ENCODE data around the gene HLA-DMA. TPM values are rescaled to one million over a fixed set of nuclear protein-coding genes. Genes with fewer than 3 reads are reported as not detected.

HLA-DMA gene
- total and polyA plus RNA-seq, 2 of the 4 experiments (the other 2 are of a cell fraction), result 2.3 to 8.3 TPM

DNA sequence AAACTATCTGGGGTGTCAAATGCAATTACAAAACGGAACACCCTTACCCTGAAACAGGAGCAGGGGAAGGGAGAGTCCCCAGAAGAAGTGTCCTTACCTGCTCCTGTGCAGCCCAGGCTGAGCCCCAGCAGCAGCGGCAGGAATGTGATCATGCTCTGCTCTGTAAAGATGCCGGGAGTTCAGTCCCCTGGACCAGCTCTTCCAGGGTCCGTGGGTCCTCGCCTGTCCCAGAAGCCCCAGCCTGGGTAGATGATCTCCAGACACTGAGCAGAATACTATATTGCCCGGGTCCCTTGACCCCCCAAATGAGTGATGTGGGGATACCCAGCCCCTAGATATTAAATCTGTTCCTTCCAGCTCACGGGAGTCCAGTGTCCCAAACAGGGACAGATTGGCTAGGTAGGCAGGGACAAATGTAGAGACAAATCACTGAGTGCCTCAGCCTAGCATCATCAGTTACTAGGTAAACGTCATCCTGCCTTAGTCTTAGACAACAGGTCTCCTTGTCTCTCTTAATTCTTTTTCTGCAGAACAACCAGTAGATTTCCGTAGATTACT, 12.2 kb downstream of the HLA-DMA start, which contains the start of gene HLA-DMB:
HLA-DMB (minus strand) TSS at position 373 of the 558 bp plus-strand sequence; CDS start at position 152, 221 bp downstream.
- H4K20me1 ChIP-seq (ENCODE audit: insufficient read depth, low read length), result no peaks in the 10 kb centered on the region
- H3K56ac ChIP-seq (ENCODE audit: extremely low read depth, insufficient read depth, low read length), result no peak within 1 kb of the TSS
- ChIA-PET CTCF (interaction anchor here (1.3 kb wide), 1 partner anchor 13 kb away, joined by 5 read pairs; the partner anchor contains the start of gene HLA-DMA), POLR2A (ENCODE audit: unreplicated experiment) (interaction anchor here (0.6 kb wide), 1 partner anchor 30 kb away, joined by 5 read pairs; no protein-coding TSS in a partner anchor)
- TF ChIP-seq RCOR1 (IDR thresholded peaks at IDR 0.05; ENCODE audit: insufficient replicate concordance, low read length) (no peak), MAFK (IDR thresholded peaks at IDR 0.05; ENCODE audit: low read depth, low read length) (no peak), RFX5 (IDR thresholded peaks at IDR 0.05; ENCODE audit: low read depth, low read length) (peak; percentile 99), CEBPB (IDR thresholded peaks at IDR 0.05; ENCODE audit: low read depth, low read length) (no peak), NFE2L2 (IDR thresholded peaks at IDR 0.05; ENCODE audit: low read depth, low read length) (no peak), BHLHE40 (IDR thresholded peaks at IDR 0.05; ENCODE audit: low read depth, low read length) (no peak; the same call in 1 of the 2 replicates)
- H2BK20ac ChIP-seq (ENCODE audit: low read depth, low read length), result no peak within 1 kb of the TSS
- H2BK15ac ChIP-seq (ENCODE audit: low read depth, low read length), result no peak within 1 kb of the TSS
- no peak within 1 kb of the TSS for H4K91ac ChIP-seq (ENCODE audit: insufficient read depth, low read depth, low read length)
- H4K5ac ChIP-seq (ENCODE audit: low read depth, low read length), result no peak within 1 kb of the TSS
- H2BK120ac ChIP-seq (ENCODE audit: low read depth, low read length), result no peak within 1 kb of the TSS
- no peak within 1 kb of the TSS for H2AK5ac ChIP-seq (ENCODE audit: low read depth, low read length)
- WGBS, 2 experiments (ENCODE audit: extremely low coverage in 2 of 2, insufficient read length in 1 of 2), result no CpG with 5 or more reads among the region's 9 CpGs
- intact Hi-C loops (cut with micrococcal nuclease), result no loop called here
- peaks cover 9% of the 10 kb centered on the region for H3K4me1 ChIP-seq (ENCODE audit: control insufficient read depth, insufficient read depth, low read length)
- peak within 1 kb of the TSS; percentile 77 for H2AFZ ChIP-seq (replicated peaks; ENCODE audit: low read length, poor library complexity)
- H3K9me1 ChIP-seq (ENCODE audit: insufficient read depth, low read length), result peaks cover 6% of the 10 kb centered on the region
- no peaks in the 10 kb centered on the region for H3K36me3 ChIP-seq (ENCODE audit: control insufficient read depth, insufficient read depth, low read length)
- no peak within 1 kb of the TSS for H3K23ac ChIP-seq (ENCODE audit: low read depth, low read length)
- H3K4me2 ChIP-seq (ENCODE audit: low read depth, low read length), result peak within 1 kb of the TSS; percentile 9; the same call in 1 of the 2 replicates
- H3K4ac ChIP-seq (ENCODE audit: low read depth, low read length), result no peak within 1 kb of the TSS
- H2BK5ac ChIP-seq (ENCODE audit: low read depth, low read length, poor library complexity, severe bottlenecking), result no peak within 1 kb of the TSS
- no peak within 1 kb of the TSS for H3K18ac ChIP-seq (ENCODE audit: low read depth, low read length)
- dilution Hi-C loops (cut with HindIII; ENCODE audit: low sequenced_read_pairs, unreplicated experiment), result no loop called here
- H4K8ac ChIP-seq (ENCODE audit: low read depth in 2 of 2, low read length in 2 of 2), result no peak within 1 kb of the TSS
- no peak within 1 kb of the TSS for H3K27ac ChIP-seq (ENCODE audit: insufficient read depth, low read length)
- peaks cover 8% of the 10 kb centered on the region for H3K27me3 ChIP-seq (ENCODE audit: control insufficient read depth, insufficient read depth, low read length)
- ATAC-seq (ENCODE audit: low read depth) (peak; percentile 93), DNase-seq (peak; percentile 73)
- no peak within 1 kb of the TSS for H3K14ac ChIP-seq (replicated peaks; ENCODE audit: low read depth, low read length)
- peak within 1 kb of the TSS; percentile 2; the same call in 1 of the 2 replicates for H3K4me3 ChIP-seq (ENCODE audit: insufficient read depth, low read depth, low read length)
- H3K9ac ChIP-seq (ENCODE audit: low read depth, low read length), result no peak within 1 kb of the TSS
- no peak within 1 kb of the TSS for H2AK9ac ChIP-seq (replicated peaks; ENCODE audit: low read depth, low read length, poor library complexity)
- in situ Hi-C loops (cut with MboI; ENCODE audit: low sequenced_read_pairs), result no loop called here
- no peaks in the 10 kb centered on the region for H3K79me1 ChIP-seq (ENCODE audit: low read depth in 1 of 2, low read length in 2 of 2)
- no peaks in the 10 kb centered on the region for H3K9me3 ChIP-seq (ENCODE audit: control insufficient read depth, insufficient read depth, low read length)
- BruUV-seq (replicated peaks), result no TSS peak
